HG02642 (cell line): ENCODE measurements around the gene PRKG1.

Experiments
- ATAC-seq: cut with Tn5 transposase; IDR thresholded peaks from one replicate; pipeline ENCODE4 v1.9.1; 2021; ENCODE audit warnings: mild to moderate bottlenecking; ENCODE audit not compliant: unreplicated experiment, poor library complexity

Gene PRKG1

DNA sequence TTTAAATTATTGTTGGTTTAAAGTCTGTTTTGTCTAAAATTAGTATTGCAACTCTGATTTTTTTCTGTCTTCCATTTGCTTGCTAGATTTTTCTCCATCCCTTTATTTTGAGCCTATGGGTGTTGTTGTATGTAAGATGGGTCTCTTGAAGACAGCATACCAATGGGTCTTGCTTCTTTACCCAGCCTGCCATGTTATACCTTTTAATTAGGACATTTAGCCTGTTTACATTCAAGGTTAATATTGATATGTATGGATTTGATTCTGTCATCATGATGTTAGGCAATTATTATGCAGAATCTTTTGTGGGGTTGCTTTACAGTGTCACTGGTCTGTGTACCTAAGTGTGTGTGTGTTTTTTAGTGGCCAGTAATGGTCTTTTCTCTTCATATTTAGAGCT lies 906.5 kb downstream of the PRKG1 start:
- ATAC-seq: no peak

DNA sequence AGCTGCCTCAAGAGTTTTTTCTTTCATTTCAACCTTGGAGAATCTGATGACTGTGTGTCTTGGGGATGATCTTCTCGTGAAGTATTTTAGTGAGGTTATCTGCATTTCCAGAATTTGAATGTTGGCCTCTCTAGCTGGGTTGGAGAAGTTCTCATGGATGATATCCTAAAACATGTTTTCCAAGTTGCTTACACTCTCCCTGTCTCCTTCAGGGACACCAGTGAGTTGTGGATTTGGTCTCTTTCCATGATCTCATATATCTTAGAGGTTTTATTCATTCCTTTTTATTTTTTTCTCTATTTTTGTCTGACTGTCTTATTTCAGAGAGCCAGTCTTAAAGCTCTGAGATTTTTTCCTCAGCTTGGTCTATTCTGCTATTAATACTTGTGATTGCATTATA lies 907.4 kb downstream of the PRKG1 start:
- ATAC-seq: no peak

DNA sequence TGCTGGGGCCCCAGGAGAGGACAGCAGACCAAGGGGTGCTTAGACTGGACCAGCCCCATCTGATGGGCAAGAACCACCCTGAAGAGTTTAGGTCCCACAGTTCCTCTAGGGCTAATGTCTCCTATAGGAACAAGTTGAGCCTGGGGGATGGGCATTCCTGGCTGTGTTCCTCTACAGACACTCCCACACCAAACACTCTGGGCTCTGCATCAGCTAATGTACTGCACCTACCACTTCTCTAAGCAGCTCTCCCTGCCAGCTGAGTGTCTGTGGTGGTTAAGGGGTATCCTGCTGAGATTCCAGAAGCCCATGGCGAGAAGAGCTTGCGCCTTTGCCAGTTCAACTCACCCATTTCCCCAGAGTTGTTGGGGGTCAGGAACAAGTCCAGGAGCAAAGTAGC lies 909.2 kb downstream of the PRKG1 start:
- ATAC-seq: no peak

DNA sequence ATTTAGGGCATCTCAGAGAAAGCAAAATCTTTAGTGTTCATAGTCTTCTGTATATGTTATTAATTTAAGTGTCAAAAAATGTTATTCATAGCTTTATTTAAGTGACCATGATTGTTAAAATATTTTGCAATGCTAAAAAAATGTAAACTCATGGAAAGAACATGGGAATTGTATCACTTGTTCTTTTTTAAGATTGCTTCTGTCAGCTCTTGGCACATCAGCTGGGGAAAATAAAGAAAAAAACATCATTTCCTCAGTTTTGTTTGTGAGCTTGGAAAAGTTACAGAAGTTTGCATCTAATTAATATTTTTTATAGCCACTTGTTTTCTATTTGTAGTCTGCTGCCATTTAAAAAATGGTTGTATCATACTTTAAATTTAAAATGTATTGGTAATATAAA lies 911.0 kb downstream of the PRKG1 start:
- no peak for ATAC-seq

DNA sequence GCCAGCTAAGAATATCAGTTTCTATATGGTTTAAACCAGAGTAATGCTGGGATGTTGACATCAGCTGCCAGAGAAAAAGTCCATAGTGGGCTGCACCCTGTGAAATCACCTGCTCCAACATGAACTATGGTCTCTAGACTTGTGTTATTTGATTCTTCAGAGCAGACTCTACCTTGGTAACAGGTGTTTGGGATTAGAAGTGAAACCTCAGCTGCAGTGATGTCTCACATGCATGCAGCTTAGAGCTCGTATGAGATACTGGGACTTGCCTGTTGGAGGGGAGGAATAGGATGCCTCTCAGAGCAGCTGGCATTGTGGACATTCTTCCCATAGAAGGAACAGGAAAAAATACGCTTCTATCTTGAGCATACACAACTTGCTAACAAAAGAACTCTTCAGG lies 912.2 kb downstream of the PRKG1 start:
- ATAC-seq: no peak

DNA sequence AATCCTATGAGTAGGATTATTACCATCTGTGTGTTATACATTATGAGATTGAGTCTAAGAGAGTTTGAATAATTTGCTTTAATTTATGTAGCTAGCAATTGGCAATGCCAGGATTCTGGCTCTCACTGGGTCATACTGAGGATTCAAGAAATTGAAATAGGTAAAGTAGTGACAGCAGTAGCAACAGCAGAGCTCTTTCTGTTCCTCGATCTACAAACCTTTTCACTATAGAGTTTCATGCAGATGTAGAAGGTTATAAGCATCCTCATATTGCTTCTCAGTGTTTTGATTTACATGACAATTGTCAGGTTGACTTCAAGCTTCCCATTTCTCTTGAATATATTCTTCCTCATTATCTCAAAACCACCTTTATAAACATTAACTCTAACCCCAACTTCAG lies 919.2 kb downstream of the PRKG1 start:
- ATAC-seq: no peak

DNA sequence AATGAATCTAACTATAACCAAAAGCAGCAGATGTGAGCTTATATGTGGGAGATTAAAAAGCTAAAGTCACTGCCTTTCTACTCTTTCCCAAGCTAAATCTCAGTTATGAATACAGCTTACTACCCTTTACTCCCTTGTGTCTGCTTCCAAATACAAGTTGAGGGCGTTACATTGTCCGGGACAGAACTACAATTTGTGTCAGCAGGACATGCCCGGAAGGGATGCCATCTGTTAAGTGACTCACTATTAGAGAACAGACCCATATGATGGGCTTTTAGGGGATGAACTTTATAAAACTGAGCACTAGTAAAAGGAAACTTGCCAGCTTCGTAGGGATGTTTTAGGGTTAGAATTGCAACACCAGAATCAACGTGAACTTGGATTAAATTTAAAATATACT lies 924.8 kb downstream of the PRKG1 start:
- ATAC-seq: no peak

DNA sequence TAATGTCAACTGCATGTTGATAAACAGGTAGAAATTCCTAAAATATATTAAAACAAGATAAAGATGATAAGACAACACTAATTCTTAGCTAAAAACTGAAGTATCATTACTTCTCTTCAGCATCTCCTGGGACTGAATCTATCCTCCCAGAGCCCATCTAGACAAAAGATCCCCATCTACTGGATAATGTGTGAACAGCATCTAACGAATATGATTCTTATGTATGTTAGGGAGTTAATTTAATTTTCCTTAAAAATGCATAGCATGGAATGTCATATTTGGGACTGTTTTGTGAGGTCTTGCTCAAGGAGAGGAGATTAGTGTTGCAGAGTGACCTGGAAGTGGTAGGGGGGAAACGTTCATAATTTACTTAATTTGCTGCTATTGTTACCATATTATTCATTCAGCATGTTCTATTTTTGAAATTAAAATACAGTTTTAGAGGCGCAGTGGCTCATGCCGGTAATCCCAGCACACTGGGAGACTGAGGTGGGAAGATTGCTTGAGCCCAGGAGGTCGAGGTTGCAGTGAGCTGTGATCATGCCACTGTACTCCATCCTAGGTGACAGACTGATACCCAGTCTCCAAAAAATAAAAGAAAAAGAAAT lies 930.2 kb downstream of the PRKG1 start:
- ATAC-seq: no peak

DNA sequence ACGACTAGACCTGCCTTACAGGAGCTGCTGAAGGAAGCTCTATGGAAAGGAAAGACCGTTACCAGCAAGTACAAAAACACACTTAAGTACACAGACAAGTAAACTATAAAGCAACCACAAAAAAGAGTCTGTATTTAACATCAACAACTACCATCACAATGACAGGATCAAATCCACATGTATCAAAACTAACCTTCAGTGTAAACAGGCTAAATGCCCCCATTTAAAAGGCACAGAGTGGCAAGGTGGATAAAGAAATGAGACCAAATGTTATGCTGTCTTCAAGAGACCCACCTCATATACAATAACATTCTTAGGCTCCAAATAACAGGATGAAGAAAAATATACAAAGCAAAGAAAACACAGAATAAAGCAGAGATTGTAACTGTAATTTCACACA lies 932.8 kb downstream of the PRKG1 start:
- ATAC-seq: no peak

DNA sequence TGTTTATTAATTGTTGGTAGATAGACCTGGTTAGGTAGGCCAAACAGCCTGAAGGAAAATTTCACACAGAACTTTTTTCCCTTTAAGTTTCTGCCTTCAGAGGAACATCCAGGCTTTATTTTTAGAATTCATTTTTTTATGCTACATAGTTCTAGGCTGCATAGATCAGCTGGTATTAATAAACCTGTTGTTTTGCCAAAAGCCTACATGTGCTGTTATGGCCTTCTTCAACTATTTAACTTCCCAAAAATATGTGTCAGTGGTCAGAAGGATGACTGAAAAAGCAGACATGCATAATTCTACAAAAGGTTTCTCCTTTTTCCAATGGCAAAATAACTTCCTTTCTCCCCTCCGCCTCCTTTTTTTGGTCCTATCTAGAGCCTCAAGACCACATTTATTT lies 936.8 kb downstream of the PRKG1 start:
- ATAC-seq: no peak

DNA sequence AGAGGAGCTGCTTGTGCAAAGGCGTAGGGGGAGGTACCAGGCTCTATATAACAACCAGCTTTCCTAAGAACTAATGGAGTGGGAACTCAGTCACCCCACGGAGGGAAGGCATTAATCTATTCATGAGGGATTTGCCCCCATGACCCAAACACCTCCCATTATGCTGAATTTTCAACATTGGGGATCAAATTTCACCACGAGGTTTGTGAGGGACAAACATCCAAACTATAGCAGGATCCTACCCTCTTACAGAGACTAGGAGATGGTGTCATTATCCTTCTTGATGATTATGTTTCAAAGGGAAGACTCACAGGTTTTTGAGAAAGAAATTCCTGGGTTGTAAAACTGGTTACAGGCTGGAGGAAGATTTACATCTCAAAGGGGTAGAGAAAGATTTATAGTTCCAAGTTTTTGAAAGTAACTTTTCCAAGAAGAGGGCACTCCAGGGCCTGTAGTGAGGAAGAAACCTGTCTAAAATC lies 944.8 kb downstream of the PRKG1 start:
- no peak for ATAC-seq

DNA sequence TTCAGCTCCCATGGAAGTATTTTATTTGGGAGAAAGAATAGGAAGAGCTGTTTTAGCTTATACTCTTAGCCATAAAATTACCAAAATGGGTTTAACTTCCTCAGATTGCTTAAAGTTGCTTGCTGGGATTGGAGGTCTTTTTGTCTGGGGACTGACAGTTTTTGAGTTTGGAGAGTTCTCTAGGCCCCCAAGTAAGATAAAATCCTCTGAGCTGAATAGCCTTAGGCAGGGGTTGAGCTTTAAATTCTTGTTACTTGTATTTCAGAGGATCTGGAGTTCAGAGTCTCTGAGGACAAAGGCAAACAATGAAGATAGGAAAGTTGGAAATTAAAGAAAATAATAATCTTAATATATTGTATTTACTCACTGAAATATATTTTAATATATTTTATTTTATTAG lies 945.4 kb downstream of the PRKG1 start:
- ATAC-seq: no peak

DNA sequence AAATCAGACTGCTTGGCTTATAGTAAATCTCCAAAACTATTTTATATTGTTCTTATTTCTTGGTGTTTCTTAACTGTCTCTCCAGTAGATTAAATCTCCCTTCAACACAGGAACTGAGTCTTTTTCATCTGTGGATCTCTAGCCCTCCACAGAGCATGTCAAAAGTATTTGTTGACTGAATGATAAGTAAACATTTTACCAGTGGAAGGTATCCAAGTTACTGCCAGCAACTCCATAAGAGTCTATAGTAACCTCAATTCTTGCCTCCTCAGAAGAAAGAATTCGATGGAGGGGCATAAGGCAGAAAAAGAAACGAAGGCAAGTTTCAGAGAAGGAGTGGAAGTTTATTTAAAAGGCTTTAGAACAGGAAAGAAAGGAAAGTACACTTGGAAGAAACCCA lies 945.9 kb downstream of the PRKG1 start:
- ATAC-seq: no peak

DNA sequence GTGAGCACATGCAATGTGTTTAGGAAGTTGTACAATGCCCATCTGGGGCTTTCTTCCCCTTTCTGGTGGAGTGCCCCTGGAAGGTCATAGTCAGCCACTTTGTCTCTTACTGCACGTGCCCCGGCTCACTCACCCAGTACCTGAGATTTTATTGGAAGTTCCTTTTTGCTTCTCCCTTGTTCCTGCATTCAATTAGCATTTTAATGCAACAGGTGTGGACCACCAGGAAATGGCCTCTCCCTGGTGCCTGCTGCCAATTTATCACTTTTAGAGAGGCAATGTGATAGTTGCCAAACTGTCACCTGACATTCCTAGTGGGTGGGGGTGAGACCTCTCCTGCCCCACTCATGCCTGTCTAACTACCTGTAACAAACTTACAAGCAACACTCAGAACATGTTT lies 946.4 kb downstream of the PRKG1 start:
- no peak for ATAC-seq

DNA sequence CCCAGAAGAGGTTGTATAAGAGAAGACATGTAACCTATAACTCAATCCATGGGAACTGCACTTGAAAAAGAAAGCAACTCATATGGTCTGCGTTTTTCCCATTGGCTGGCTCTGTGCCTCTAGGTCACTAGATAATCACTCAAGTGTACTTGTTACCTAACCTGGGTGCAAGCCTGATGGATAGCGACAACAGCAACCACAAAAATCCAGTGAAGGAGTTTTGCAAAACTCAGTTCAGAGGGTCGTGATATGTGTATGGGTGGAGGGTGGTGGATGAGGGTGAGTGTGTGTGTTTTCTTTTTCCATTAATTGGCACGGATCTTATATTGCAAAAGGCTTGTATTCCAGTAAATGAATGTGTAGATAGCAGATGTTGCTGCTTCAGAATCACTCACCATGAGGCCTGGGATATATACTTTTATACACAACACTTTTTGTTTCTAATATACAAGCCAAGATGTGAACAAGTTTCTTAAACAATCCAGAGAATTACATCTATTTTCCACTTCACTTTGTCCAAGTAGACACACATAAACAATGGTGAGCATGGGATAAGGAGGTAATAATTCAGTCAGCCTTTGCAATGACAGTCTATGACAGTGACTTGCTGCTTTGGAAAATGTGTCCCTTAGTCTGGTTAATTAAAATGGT lies 952.9 kb downstream of the PRKG1 start:
- ATAC-seq: no peak

DNA sequence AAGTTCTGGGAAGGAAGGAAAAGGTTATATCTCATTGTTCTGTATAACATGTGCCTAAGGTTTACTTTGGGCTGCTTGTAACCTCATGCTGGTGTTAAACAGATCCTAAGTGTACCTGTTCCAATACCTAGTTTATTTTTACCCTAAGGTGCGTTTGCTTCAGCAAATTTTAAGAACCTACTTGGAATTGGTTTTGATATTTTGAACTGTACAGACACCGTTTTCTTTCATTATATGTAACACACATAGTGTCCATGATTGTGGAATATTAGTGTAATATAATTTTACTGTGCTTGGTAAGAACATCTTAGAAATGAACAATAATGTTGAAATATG lies 954.2 kb downstream of the PRKG1 start:
- no peak for ATAC-seq

DNA sequence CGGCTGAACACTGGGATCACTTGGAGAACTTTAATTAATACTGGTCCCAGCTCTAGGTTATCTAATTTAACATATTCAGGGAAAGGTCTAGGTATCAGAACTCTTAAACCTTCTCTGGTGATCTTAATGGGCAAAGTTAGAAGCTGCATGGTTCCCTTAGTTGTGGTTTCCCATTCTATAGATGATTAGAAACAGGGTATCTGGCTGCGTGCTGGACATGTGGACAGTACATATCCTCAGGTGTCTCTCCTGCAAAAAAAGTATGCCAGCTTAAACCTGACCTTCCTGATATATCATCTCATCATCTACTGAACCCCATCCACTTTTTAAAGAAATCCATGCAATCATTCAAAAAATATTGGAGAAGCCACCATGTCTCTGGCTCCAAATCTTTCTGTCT lies 955.3 kb downstream of the PRKG1 start:
- no peak for ATAC-seq

DNA sequence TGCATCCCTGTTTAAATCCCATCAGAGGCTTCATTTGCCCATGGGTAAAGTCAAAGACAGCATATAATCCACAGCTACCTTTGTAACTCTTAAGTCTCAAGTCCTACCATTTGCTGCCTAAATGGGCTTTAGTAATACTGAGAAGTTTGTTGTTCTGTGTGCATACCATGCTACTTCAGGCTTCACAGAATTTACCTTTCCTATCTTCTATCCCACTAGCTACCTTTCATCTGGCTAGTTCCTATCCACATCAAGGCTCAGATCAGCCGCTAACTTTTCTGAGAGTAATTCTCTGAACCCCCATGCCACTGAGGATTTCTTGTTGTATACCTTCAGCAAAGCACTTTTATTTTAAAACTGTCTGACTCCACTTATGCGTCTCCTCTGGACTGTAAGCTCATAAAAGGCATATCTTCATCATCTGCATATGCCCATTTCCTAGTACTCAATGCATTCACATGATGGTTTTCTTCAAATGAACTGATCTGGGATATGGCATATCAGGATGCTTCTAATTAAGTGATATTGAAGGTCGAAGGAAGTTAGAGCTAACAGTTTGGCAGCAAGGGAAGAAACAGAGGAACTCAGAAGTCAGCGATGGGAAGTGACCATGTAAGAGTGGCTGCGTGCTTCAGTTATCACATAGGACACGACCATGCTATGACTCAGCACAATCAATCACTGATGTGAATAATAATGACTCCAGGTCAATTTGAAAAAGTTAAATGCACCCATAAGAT lies 955.9 kb downstream of the PRKG1 start:
- ATAC-seq: no peak

DNA sequence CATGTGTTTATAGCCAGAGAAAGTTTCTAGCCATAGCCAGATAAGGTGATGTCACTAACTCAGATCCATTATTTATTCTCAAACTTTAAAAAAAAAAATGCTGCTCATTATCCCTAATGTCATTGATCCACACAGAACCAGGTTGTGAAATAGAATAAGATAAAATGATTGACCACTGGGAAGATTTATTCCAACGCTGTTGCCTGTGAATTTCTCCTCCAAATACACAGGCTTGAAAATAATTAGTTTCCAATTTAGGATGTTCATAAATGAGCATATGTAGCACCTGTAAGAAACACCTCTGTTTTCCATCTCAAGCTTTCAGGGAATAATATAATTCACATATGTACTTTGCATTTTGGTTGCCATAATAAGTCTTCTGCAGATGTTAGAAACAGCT lies 956.7 kb downstream of the PRKG1 start:
- no peak for ATAC-seq

DNA sequence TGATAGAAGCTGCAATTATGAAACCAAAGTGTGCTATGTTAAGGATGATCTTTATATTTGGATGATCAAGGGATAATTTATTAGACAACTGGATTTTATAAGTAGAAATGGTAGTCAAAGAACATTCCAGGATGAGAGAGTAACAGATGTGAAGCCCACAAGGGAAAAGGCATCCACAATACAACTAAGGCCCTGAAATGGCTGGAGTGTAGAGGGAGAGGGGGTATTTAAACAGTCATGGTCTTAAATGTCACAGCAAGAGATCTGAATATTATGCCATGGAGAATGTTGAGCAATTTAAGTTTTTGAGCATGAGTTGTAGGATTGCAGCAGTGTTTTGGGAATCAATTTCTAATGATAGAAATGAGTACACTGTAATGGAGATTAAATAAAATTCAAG lies 957.5 kb downstream of the PRKG1 start:
- no peak for ATAC-seq

DNA sequence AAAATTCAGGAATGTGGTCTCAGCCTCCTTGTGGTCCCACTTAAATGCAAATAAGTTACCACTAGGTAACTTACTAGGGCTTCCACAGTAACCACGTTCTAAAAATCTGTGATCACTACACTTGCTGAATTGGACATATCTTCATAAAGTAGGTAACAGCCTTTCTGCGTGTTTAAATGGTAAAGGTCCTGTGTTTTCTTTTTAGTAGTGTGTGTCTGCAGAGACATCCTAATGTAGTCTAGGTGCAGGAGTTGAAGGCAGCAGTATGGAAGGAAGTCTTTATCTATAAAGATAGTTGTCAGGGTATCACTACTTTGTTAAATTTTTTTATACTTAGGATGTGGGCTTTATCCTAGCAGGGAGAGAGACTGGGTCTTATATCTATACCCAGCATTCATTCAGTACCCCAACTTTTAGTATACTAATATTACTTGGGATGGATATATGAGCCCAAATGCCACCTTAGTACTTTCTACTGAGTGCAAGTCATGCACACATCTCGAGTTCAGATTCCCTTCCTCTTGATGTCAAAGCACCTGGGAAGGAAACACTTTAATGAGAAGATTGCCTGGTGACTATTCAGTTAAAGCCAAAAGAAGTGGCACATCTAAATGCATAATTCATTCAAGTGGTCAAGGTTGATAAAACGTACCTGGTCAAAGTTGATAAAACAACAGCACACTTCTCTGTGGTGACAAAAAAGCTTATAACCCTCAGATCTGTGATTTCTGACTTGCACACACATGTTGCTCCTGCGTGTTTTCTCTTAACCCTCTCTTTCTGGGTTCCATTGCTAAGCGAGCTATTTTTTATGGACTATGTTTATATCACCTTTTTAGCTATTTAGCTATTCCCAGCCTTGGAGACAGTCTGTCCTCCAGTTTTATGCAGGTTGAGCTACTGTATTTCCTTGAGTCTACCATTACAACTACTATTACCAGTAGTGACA lies 958.7 kb downstream of the PRKG1 start:
- no peak for ATAC-seq
